CD4-positive, alpha-beta memory T cell (primary cell): Measurements from ENCODE around the gene TNFRSF1B. TPM values are rescaled to one million over a fixed set of nuclear protein-coding genes. Genes with fewer than 3 reads are reported as not detected.

Experiments used
- CTCF ChIA-PET: fragments of 350-600 bp; sonication (Branson Sonifier 250); formaldehyde crosslinking; loops from one replicate; lab custom pipeline; 2021; ENCODE audit warnings: inconsistent platforms; ENCODE audit not compliant: partially characterized antibody; lab: Charles Lee
- POLR2A ChIA-PET: fragments of 350-600 bp; sonication (Branson Sonifier 250); formaldehyde crosslinking; loops from one replicate; lab custom pipeline; 2021; ENCODE audit not compliant: partially characterized antibody; lab: Charles Lee
- DNase-seq, 5 donors: peaks; one replicate each; pipeline versions ENCODE4 v3.0.0 to v3.0.0-alpha.2; 2020 to 2022; ENCODE audit warnings: mixed read lengths in 1 of 5
- H3K27ac ChIP-seq: one replicate; pipeline ENCODE4 v1.7.0; 2013; ENCODE audit warnings: low read depth, low read length
- H3K27me3 ChIP-seq: 2 replicates; pipeline ENCODE4 v1.7.0; 2013; ENCODE audit warnings: mild to moderate bottlenecking, low read length, moderate library complexity; ENCODE audit not compliant: insufficient read depth
- H3K36me3 ChIP-seq: 2 replicates; pipeline ENCODE4 v1.7.0; 2013; ENCODE audit warnings: mild to moderate bottlenecking, low read length, moderate library complexity; ENCODE audit not compliant: insufficient read depth
- H3K4me1 ChIP-seq: 2 replicates; pipeline ENCODE4 v1.7.0; 2013; ENCODE audit warnings: mild to moderate bottlenecking, low read length, moderate library complexity; ENCODE audit not compliant: insufficient read depth
- H3K4me3 ChIP-seq, 2 donors: one replicate each; pipeline ENCODE4 v1.7.0; 2013; ENCODE audit warnings: low read length in 2 of 2, mild to moderate bottlenecking in 1 of 2
- H3K9me3 ChIP-seq, 2 donors: one replicate each; pipeline ENCODE4 v1.7.0; 2013; ENCODE audit warnings: low read length in 2 of 2, control low read depth in 1 of 2; ENCODE audit not compliant: control insufficient read depth in 1 of 2
- H3K27ac Mint-ChIP-seq, 7 donors: one replicate each; pipeline ENCODE4 v1.8.0; 2020 to 2021; ENCODE audit warnings: mixed read lengths in 7 of 7, mild to moderate bottlenecking in 6 of 7, inconsistent platforms in 3 of 7, moderate library complexity in 3 of 7
- H3K27me3 Mint-ChIP-seq, 2 donors: one replicate each; pipeline ENCODE4 v1.8.0; 2020 to 2021; ENCODE audit warnings: mixed read lengths in 2 of 2
- H3K36me3 Mint-ChIP-seq, 2 donors: one replicate each; pipeline ENCODE4 v1.8.0; 2020 to 2021; ENCODE audit warnings: mixed read lengths in 2 of 2, inconsistent platforms in 1 of 2, mild to moderate bottlenecking in 1 of 2
- H3K4me1 Mint-ChIP-seq, 4 donors: one replicate each; pipeline ENCODE4 v1.8.0; 2020 to 2021; ENCODE audit warnings: mixed read lengths in 4 of 4, mild to moderate bottlenecking in 1 of 4
- H3K4me3 Mint-ChIP-seq, 8 donors: one replicate each; pipeline ENCODE4 v1.8.0; 2020 to 2021; ENCODE audit warnings: mixed read lengths in 8 of 8, mild to moderate bottlenecking in 7 of 8, moderate library complexity in 6 of 8, inconsistent platforms in 3 of 8
- H3K9me3 Mint-ChIP-seq, 8 donors: one replicate each; pipeline ENCODE4 v1.8.0; 2020 to 2021; ENCODE audit warnings: mixed read lengths in 8 of 8, mild to moderate bottlenecking in 5 of 8, inconsistent platforms in 3 of 8, moderate library complexity in 1 of 8
- intact Hi-C: fragments of 100-400 bp; cut with micrococcal nuclease; formaldehyde crosslinking; loops from one replicate; pipeline ENCODE4 v1.15.1; 2023
- polyA plus RNA-seq, 2 donors: library from polyadenylated mRNA; unstranded; fragments of 300-500 nt; fragmentation: Illumina TruSeq; gene quantifications; one replicate each; pipeline ENCODE4 v1.2.3, GENCODE V29; 2021
- total RNA-seq, 2 experiments: library from RNA; stranded (reverse); gene quantifications; one replicate each; pipeline ENCODE4 v1.2.3, GENCODE V29; 2021

Gene TNFRSF1B
- total and polyA plus RNA-seq, 4 experiments from 2014 or later: 111 to 201 (median 130) TPM

GRCh38 chr1:12182410-12182984 lies 15.7 kb downstream of the TNFRSF1B start:
- peaks cover 0 to 2% (median 0%) of the 10 kb centered on the region in 8 donors for H3K9me3 Mint-ChIP-seq
- intact Hi-C loops: no loop called here
- CTCF ChIA-PET: interaction anchor here (0.6 to 15.7 kb wide), 6 partner anchors 14 to 59 kb away, joined by 3 to 213 read pairs (median 5); no protein-coding TSS in a partner anchor
- no peak for DNase-seq
- H3K4me1 Mint-ChIP-seq: peaks cover 45 to 98% (median 75%) of the 10 kb centered on the region in 4 donors
- H3K9me3 ChIP-seq: no peaks in the 10 kb centered on the region
- peaks cover 97% of the 10 kb centered on the region for H3K4me1 ChIP-seq
- POLR2A ChIA-PET: interaction anchor here (0.6 to 50.6 kb wide), 7 partner anchors 9 to 94 kb away, joined by 3 to 1713 read pairs (median 5); no protein-coding TSS in a partner anchor
- H3K4me3 ChIP-seq: no peak overlapping the region
- no peaks in the 10 kb centered on the region for H3K27me3 ChIP-seq
- peak overlapping the region; percentile 31 for H3K27ac ChIP-seq
- H3K36me3 ChIP-seq: peaks cover 9% of the 10 kb centered on the region
- peak overlapping the region in 3 of 8 donors; percentile 12 to 46 (median 39) for H3K4me3 Mint-ChIP-seq
- H3K36me3 Mint-ChIP-seq: peaks cover 2 to 57% of the 10 kb centered on the region in 2 donors
- no peaks in the 10 kb centered on the region for H3K27me3 Mint-ChIP-seq
- H3K27ac Mint-ChIP-seq: peak overlapping the region; percentile 67 to 100 (median 91)

DNA sequence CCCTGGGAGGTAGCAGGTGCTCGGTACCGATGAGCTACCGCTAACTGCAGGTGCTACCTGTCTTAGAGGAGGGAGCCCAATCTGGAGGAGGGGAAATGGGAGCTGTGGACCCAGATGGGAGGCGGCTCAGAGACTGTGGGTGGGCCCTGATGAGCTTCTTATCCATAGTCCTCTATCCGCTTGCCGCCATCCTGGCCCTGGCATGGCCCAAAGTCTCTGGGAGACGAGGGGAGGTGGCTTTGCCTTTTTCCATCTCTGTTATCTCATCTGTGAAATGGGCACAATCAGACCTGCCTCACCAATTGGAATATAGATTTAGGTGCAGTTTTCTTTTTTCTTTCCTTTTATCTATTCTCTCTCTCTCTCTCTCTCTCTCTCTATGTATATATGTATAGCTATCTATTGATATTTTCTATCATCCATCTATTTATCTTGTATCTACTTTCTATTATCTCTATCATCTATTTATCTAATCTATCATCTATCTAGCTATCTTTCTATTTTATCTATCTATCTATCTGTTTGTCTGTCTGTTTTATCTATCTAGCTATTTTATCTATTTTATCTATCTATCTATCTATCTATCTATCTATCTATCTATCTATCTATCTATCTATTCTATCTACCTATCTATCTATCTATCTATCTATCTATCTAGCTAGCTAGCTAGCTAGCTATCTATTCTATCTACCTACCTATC lies 16.5 kb downstream of the TNFRSF1B start:
- no peaks in the 10 kb centered on the region for H3K27me3 ChIP-seq
- no peaks in the 10 kb centered on the region for H3K9me3 ChIP-seq
- intact Hi-C loops: no loop called here
- peaks cover 14% of the 10 kb centered on the region for H3K36me3 ChIP-seq
- H3K27ac Mint-ChIP-seq: peak overlapping the region; percentile 67 to 100 (median 93)
- H3K4me1 ChIP-seq: peaks cover 97% of the 10 kb centered on the region
- H3K9me3 Mint-ChIP-seq: peaks cover 0 to 2% (median 0%) of the 10 kb centered on the region in 8 donors
- H3K36me3 Mint-ChIP-seq: peaks cover 7 to 59% of the 10 kb centered on the region in 2 donors
- peak overlapping the region; percentile 51 for H3K27ac ChIP-seq
- DNase-seq: no peak
- no peaks in the 10 kb centered on the region for H3K27me3 Mint-ChIP-seq
- ChIA-PET POLR2A (interaction anchor here (0.6 to 50.6 kb wide), 6 partner anchors 10 to 95 kb away, joined by 3 to 1713 read pairs (median 6); no protein-coding TSS in a partner anchor), CTCF (interaction anchor here (0.9 to 15.7 kb wide), 6 partner anchors 14 to 60 kb away, joined by 3 to 213 read pairs (median 5); no protein-coding TSS in a partner anchor)
- no peak overlapping the region for H3K4me3 Mint-ChIP-seq
- no peak overlapping the region for H3K4me3 ChIP-seq
- H3K4me1 Mint-ChIP-seq: peaks cover 44 to 98% (median 73%) of the 10 kb centered on the region in 4 donors

DNA sequence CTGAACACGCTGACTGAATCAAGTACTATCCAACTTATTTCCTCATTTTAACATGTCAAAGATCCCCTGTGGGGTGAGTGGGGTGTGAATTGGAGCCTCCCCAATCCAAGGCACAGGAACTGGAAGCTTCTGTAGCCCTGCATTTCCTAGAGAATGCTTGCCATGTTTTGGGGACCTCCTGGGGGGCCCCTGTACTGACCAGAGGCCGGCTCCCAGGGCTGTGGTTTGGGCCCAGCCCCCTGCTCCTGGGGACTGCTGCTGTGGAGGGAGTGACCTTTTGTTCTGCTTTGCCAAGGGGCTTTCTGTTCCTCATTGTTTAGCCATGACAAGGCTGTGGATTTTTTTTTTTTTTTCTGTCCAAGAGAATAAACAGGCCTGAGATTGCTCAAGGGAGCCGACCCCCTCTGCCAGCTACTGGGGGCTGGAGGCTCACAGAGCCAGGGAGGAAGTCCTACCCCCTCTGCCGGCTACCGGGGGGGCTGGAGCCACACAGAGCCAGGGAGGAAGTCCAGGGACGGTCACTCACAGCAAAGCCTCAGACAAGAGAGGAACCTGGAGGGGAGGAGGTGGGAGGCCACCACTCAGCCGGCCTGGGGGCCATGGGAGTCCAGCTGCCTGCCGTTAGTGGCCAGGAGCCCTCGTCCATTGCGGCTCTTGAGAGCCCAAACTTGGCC lies 17.4 kb downstream of the TNFRSF1B start:
- CTCF ChIA-PET: interaction anchor here (1.0 to 15.7 kb wide), 4 partner anchors 17 to 61 kb away, joined by 3 to 213 read pairs (median 7); no protein-coding TSS in a partner anchor
- Histone ChIP-seq H3K4me1 (peaks cover 96% of the 10 kb centered on the region), H3K4me3 (no peak overlapping the region), H3K27me3 (no peaks in the 10 kb centered on the region), H3K36me3 (peaks cover 23% of the 10 kb centered on the region), H3K9me3 (no peaks in the 10 kb centered on the region), H3K27ac (peak overlapping the region; percentile 51)
- Mint-ChIP-seq H3K36me3 (peaks cover 8 to 56% of the 10 kb centered on the region in 2 donors), H3K9me3 (peaks cover 0 to 2% (median 0%) of the 10 kb centered on the region in 8 donors), H3K27ac (peak overlapping the region; percentile 67 to 99 (median 91)), H3K4me3 (peak overlapping the region in 1 of 8 donors; percentile 64), H3K27me3 (no peaks in the 10 kb centered on the region), H3K4me1 (peaks cover 38 to 98% (median 69%) of the 10 kb centered on the region in 4 donors)
- intact Hi-C loops: no loop called here
- POLR2A ChIA-PET: interaction anchor here (1.1 to 50.6 kb wide), 4 partner anchors 8 to 46 kb away, joined by 3 to 1713 read pairs (median 8); no protein-coding TSS in a partner anchor
- DNase-seq: no peak

DNA sequence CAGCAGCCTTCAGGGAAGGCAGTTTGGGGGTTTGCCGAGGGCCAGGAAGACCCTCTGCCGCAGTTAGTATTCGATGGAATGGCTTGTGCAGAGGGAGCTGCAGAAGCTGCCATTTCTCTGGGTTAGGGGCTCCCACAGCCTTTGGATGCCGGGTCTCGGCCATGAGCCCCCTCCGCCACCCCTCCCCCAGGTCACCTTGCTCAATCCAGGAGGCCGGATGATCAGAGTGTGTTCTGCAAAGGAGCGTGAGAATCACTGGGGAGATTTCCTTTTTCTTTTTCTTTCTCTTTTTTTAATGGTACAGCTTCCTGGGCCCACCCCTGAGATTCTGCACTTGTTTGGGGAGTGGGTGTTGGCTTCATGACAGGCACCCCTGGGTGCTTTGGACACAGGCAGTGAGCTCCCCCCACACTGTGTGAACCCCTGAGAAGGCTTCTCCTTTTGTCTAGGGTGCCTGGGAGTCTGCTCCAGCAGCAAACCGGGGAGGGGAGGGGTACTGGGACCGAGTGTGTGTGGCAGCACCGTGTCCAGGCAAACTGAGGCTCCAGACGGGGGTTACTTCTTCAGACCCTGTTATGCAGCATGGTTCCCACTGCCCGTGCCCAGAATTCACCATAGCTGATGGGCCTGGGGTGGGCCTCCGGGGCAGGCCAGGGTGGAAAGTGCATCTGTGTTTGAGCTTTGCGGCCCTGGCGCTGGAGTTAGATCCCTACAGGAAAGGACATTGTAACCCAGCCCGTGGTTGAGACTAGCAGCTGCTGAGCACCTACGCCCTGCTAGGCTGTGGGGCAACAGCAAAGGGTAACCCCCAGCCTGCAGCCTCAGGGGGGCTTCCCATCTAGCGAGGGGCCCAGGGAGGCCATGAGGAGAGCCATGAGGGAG lies 18.5 kb downstream of the TNFRSF1B start:
- Histone ChIP-seq H3K4me3 (no peak overlapping the region), H3K27me3 (no peaks in the 10 kb centered on the region), H3K9me3 (no peaks in the 10 kb centered on the region), H3K4me1 (peaks cover 92% of the 10 kb centered on the region), H3K36me3 (peaks cover 32% of the 10 kb centered on the region), H3K27ac (peak overlapping the region; percentile 51)
- Mint-ChIP-seq H3K27ac (peak overlapping the region; percentile 66 to 91 (median 81)), H3K4me3 (peak overlapping the region in 1 of 8 donors; percentile 35), H3K4me1 (peaks cover 41 to 95% (median 68%) of the 10 kb centered on the region in 4 donors), H3K9me3 (peaks cover 0 to 2% (median 0%) of the 10 kb centered on the region in 8 donors), H3K36me3 (peaks cover 17 to 57% of the 10 kb centered on the region in 2 donors), H3K27me3 (no peaks in the 10 kb centered on the region)
- ChIA-PET POLR2A (interaction anchor here (1.1 to 50.6 kb wide), 4 partner anchors 7 to 47 kb away, joined by 3 to 1713 read pairs (median 7); no protein-coding TSS in a partner anchor), CTCF (interaction anchor here (1.0 to 15.7 kb wide), 4 partner anchors 23 to 62 kb away, joined by 3 to 213 read pairs (median 5); no protein-coding TSS in a partner anchor)
- no peak for DNase-seq
- intact Hi-C loops: no loop called here

DNA sequence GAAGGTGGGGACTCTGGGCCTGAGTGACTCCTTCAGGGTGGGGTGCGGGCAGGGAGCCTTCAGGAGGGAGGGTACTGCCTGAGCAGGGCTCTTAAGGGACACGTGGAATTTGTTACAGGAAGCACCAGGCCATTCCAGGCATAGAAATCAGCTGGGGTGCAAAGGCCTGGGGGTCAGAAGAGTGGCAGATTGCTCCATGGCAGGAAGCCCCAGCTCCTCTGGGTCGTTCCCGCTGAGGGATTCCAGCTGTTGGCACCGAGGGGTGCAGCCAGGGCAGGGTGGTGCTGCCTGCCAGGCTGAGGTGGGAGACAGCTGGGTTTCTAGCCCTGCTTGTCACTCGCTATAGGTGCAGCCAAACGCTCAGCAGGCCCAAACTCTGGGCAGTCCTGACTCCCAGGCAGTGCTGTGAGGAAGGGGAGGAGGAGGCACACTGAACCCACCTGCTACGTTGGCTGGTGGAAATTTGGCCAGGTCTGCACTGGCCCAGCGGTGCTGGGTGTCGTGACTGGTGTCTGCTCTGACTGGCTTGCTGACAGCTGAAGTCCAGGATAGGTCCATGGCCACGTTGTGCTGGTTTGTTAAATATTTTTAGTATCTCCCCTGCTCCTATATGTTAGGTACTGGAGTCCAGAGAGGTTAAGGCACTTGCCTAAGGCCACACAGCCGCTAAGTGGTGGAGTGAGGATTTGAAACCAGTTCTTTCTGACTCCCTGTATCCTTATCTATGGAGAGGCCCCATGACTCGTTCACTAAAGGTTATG lies 19.3 kb downstream of the TNFRSF1B start:
- intact Hi-C loops: no loop called here
- no peaks in the 10 kb centered on the region for H3K9me3 ChIP-seq
- H3K4me3 Mint-ChIP-seq: no peak overlapping the region
- peaks cover 44 to 88% (median 65%) of the 10 kb centered on the region in 4 donors for H3K4me1 Mint-ChIP-seq
- no peak overlapping the region for H3K4me3 ChIP-seq
- CTCF ChIA-PET: interaction anchor here (0.6 to 15.7 kb wide), 4 partner anchors 9 to 63 kb away, joined by 3 to 213 read pairs (median 4); no protein-coding TSS in a partner anchor
- no peak for DNase-seq
- H3K36me3 ChIP-seq: peaks cover 39% of the 10 kb centered on the region
- peaks cover 21 to 60% of the 10 kb centered on the region in 2 donors for H3K36me3 Mint-ChIP-seq
- POLR2A ChIA-PET: interaction anchor here (0.9 to 50.6 kb wide), 3 partner anchors 8 to 47 kb away, joined by 4 to 1713 read pairs (median 11); no protein-coding TSS in a partner anchor
- peak overlapping the region; percentile 48 to 91 (median 81) for H3K27ac Mint-ChIP-seq
- no peaks in the 10 kb centered on the region for H3K27me3 Mint-ChIP-seq
- H3K27ac ChIP-seq: no peak overlapping the region
- peaks cover 84% of the 10 kb centered on the region for H3K4me1 ChIP-seq
- no peaks in the 10 kb centered on the region for H3K27me3 ChIP-seq
- H3K9me3 Mint-ChIP-seq: peaks cover 0 to 2% (median 0%) of the 10 kb centered on the region in 8 donors
